Trophoblast cell (in vitro differentiated cells and primary cell): ENCODE data around the gene FSTL1.

Experiments used
- DNase-seq, 2 donors: peaks; one replicate each; pipeline ENCODE4 v3.0.0-alpha.2; 2016
- H2AFZ ChIP-seq: 2 replicates; pipeline ENCODE4 v1.6.1; 2013; ENCODE audit warnings: low read length, moderate library complexity, mild to moderate bottlenecking; ENCODE audit not compliant: insufficient read depth, poor library complexity
- H2AK5ac ChIP-seq: 2 replicates; pipeline ENCODE4 v1.6.1; 2013; ENCODE audit warnings: mild to moderate bottlenecking, low read length
- H2BK120ac ChIP-seq: 2 replicates; pipeline ENCODE4 v1.6.1; 2013; ENCODE audit warnings: low read length, mild to moderate bottlenecking, moderate library complexity; ENCODE audit not compliant: insufficient read depth, poor library complexity
- H2BK12ac ChIP-seq: 2 replicates; pipeline ENCODE4 v1.6.1; 2013; ENCODE audit warnings: mild to moderate bottlenecking, low read length, moderate library complexity
- H2BK5ac ChIP-seq: 2 replicates; pipeline ENCODE4 v1.6.1; 2013; ENCODE audit warnings: low read length, low read depth, moderate library complexity, mild to moderate bottlenecking; ENCODE audit not compliant: poor library complexity
- H3K14ac ChIP-seq: 2 replicates; pipeline ENCODE4 v1.6.1; 2013; ENCODE audit warnings: mild to moderate bottlenecking, low read length
- H3K18ac ChIP-seq: 2 replicates; pipeline ENCODE4 v1.6.1; 2013; ENCODE audit warnings: mild to moderate bottlenecking, low read length
- H3K23ac ChIP-seq: 2 replicates; pipeline ENCODE4 v1.6.1; 2013; ENCODE audit warnings: low read length
- H3K27ac ChIP-seq: 2 replicates; pipeline ENCODE4 v1.5.1; 2013; ENCODE audit warnings: low read depth, mild to moderate bottlenecking, inconsistent platforms, low read length, moderate library complexity
- H3K27me3 ChIP-seq: 2 replicates; pipeline ENCODE4 v1.6.1; 2013; ENCODE audit warnings: inconsistent platforms, mild to moderate bottlenecking, low read length, moderate library complexity; ENCODE audit not compliant: insufficient read depth
- H3K36me3 ChIP-seq, 2 experiments: 1 replicate in 1 of 2; 2 replicates in 1 of 2; pipeline ENCODE4 v1.6.1; 2013; ENCODE audit warnings: low read length in 2 of 2, mild to moderate bottlenecking in 2 of 2, moderate library complexity in 1 of 2; ENCODE audit not compliant: insufficient read depth in 2 of 2, control insufficient read depth in 1 of 2
- H3K4ac ChIP-seq: 2 replicates; pipeline ENCODE4 v1.6.1; 2013; ENCODE audit warnings: low read depth, mild to moderate bottlenecking, low read length, moderate library complexity
- H3K4me1 ChIP-seq, 2 experiments: 1 replicate in 1 of 2; 2 replicates in 1 of 2; pipeline ENCODE4 v1.6.1; 2013; ENCODE audit warnings: low read length in 2 of 2, mild to moderate bottlenecking in 2 of 2, moderate library complexity in 1 of 2; ENCODE audit not compliant: insufficient read depth in 2 of 2, control insufficient read depth in 1 of 2
- H3K4me2 ChIP-seq: 2 replicates; pipeline ENCODE4 v1.6.1; 2013; ENCODE audit warnings: inconsistent platforms, mild to moderate bottlenecking, low read length, moderate library complexity
- H3K4me3 ChIP-seq: 2 replicates; pipeline ENCODE4 v1.5.1; 2013; ENCODE audit warnings: mild to moderate bottlenecking, low read depth, low read length, inconsistent platforms
- H3K79me1 ChIP-seq: one replicate; pipeline ENCODE4 v1.6.1; 2013; ENCODE audit warnings: low read length
- H3K79me2 ChIP-seq: 2 replicates; pipeline ENCODE4 v1.6.1; 2013; ENCODE audit warnings: low read length, mild to moderate bottlenecking; ENCODE audit not compliant: control insufficient read depth, insufficient read depth, poor library complexity
- H3K9ac ChIP-seq: 2 replicates; pipeline ENCODE4 v1.6.1; 2013; ENCODE audit warnings: mild to moderate bottlenecking, low read length
- H3K9me3 ChIP-seq: 2 replicates; pipeline ENCODE4 v1.6.1; 2013; ENCODE audit warnings: low read depth, mild to moderate bottlenecking, control low read depth, inconsistent platforms, low read length; ENCODE audit not compliant: insufficient read depth
- H4K12ac ChIP-seq: 2 replicates; pipeline ENCODE4 v1.6.1; 2013; ENCODE audit warnings: low read depth, mild to moderate bottlenecking, low read length, moderate library complexity
- H4K8ac ChIP-seq: 2 replicates; pipeline ENCODE4 v1.6.1; 2013; ENCODE audit warnings: low read depth, mild to moderate bottlenecking, low read length, moderate library complexity
- H4K91ac ChIP-seq: one replicate; pipeline ENCODE4 v1.6.1; 2013; ENCODE audit warnings: low read depth, mild to moderate bottlenecking, low read length, moderate library complexity
- WGBS: extraction: QIAGEN DNeasy Blood & Tissue Kit; methylation state at CpG from one replicate; pipeline ENCODE4 v1.1.7; 2013; ENCODE audit warnings: missing lambda C conversion rate; ENCODE audit not compliant: insufficient read length, insufficient coverage; ENCODE audit errors: extremely low coverage; 5-methylcytosine and 5-hydroxymethylcytosine counted together

FSTL1 gene

GRCh38 chr3:120352017-120352416 is 98.8 kb downstream of the FSTL1 start:
- no peak overlapping the region for H3K14ac ChIP-seq
- DNase-seq, result no peak
- H2BK12ac ChIP-seq, result no peak overlapping the region
- no peak overlapping the region for H4K8ac ChIP-seq
- no peak overlapping the region for H3K27ac ChIP-seq
- no peaks in the 10 kb centered on the region for H3K9me3 ChIP-seq
- peaks cover 3 to 6% of the 10 kb centered on the region in 2 experiments for H3K4me1 ChIP-seq
- H3K27me3 ChIP-seq, result no peaks in the 10 kb centered on the region
- H3K18ac ChIP-seq, result no peak overlapping the region
- H4K12ac ChIP-seq, result no peak overlapping the region
- peaks cover 7% of the 10 kb centered on the region for H3K79me2 ChIP-seq
- peaks cover 11% of the 10 kb centered on the region for H3K79me1 ChIP-seq
- no peak overlapping the region for H4K91ac ChIP-seq
- no peak overlapping the region for H2BK120ac ChIP-seq
- no peak overlapping the region for H3K4ac ChIP-seq
- no peak overlapping the region for H3K9ac ChIP-seq
- WGBS, result no CpG with 5 or more reads among the region's 4 CpGs
- H3K4me2 ChIP-seq, result no peak overlapping the region
- H3K23ac ChIP-seq, result no peak overlapping the region
- H2BK5ac ChIP-seq, result no peak overlapping the region
- H2AFZ ChIP-seq, result no peak overlapping the region
- no peak overlapping the region for H3K4me3 ChIP-seq
- no peaks in the 10 kb centered on the region for H3K36me3 ChIP-seq
- no peak overlapping the region for H2AK5ac ChIP-seq

- Histone ChIP-seq H2BK120ac (no peak overlapping the region), H3K4ac (no peak overlapping the region), H3K36me3 (no peaks in the 10 kb centered on the region), H2BK12ac (peak overlapping the region; percentile 84), H4K8ac (peak overlapping the region; percentile 43), H3K4me2 (no peak overlapping the region), H3K14ac (no peak overlapping the region), H3K4me3 (no peak overlapping the region), H3K27ac (no peak overlapping the region), H3K79me1 (peaks cover 11% of the 10 kb centered on the region), H3K27me3 (no peaks in the 10 kb centered on the region), H3K18ac (no peak overlapping the region), H3K9ac (no peak overlapping the region), H4K12ac (no peak overlapping the region), H2AK5ac (no peak overlapping the region), H2AFZ (no peak overlapping the region), H3K23ac (no peak overlapping the region), H3K79me2 (peaks cover 7% of the 10 kb centered on the region), H3K4me1 (peaks cover 3 to 6% of the 10 kb centered on the region in 2 experiments), H2BK5ac (no peak overlapping the region), H3K9me3 (no peaks in the 10 kb centered on the region), H4K91ac (peak overlapping the region; percentile 48)
- WGBS, result 100% methylated on average over 1 of the region's 8 CpGs
- peak in 1 of 2 donors; percentile 18 for DNase-seq
Measured at GRCh38 chr3:120350401-120350941, 100.3 kb downstream of the FSTL1 start.

GRCh38 chr3:120349855-120350125 is 101.0 kb downstream of the FSTL1 start:
- no peak overlapping the region for H3K14ac ChIP-seq
- H3K4me2 ChIP-seq, result peak overlapping the region; percentile 75
- no peak overlapping the region for H2BK5ac ChIP-seq
- WGBS, result no CpG with 5 or more reads among the region's 6 CpGs
- H2AK5ac ChIP-seq, result no peak overlapping the region
- DNase-seq, result no peak
- H3K79me1 ChIP-seq, result peaks cover 11% of the 10 kb centered on the region
- no peak overlapping the region for H3K9ac ChIP-seq
- H2BK12ac ChIP-seq, result no peak overlapping the region
- H3K4ac ChIP-seq, result no peak overlapping the region
- H2AFZ ChIP-seq, result peak overlapping the region; percentile 67
- no peak overlapping the region for H2BK120ac ChIP-seq
- peaks cover 7% of the 10 kb centered on the region for H3K79me2 ChIP-seq
- H3K23ac ChIP-seq, result no peak overlapping the region
- no peak overlapping the region for H4K91ac ChIP-seq
- H4K12ac ChIP-seq, result no peak overlapping the region
- peak overlapping the region; percentile 91 for H3K4me3 ChIP-seq
- peaks cover 3 to 6% of the 10 kb centered on the region in 2 experiments for H3K4me1 ChIP-seq
- H3K27me3 ChIP-seq, result no peaks in the 10 kb centered on the region
- peak overlapping the region; percentile 86 for H3K27ac ChIP-seq
- H3K36me3 ChIP-seq, result no peaks in the 10 kb centered on the region
- H3K9me3 ChIP-seq, result no peaks in the 10 kb centered on the region
- peak overlapping the region; percentile 90 for H4K8ac ChIP-seq
- no peak overlapping the region for H3K18ac ChIP-seq

GRCh38 chr3:120348991-120349854 is 101.6 kb downstream of the FSTL1 start, which contains the start of gene LRRC58:
TSS of gene LRRC58 (minus strand) at chr3:120349354. CDS start at chr3:120349243, 111 bp downstream.
- H3K4me1 ChIP-seq, result peaks cover 3 to 6% of the 10 kb centered on the region in 2 experiments
- H2BK5ac ChIP-seq, result peak within 1 kb of the TSS; percentile 49
- H3K27me3 ChIP-seq, result no peaks in the 10 kb centered on the region
- WGBS, result no CpG with 5 or more reads among the region's 95 CpGs
- peak within 1 kb of the TSS; percentile 81 for H3K14ac ChIP-seq
- peak within 1 kb of the TSS; percentile 83 for H3K9ac ChIP-seq
- peak within 1 kb of the TSS; percentile 90 for H4K8ac ChIP-seq
- H3K27ac ChIP-seq, result peak within 1 kb of the TSS; percentile 86
- peak within 1 kb of the TSS; percentile 96 for H3K18ac ChIP-seq
- peak within 1 kb of the TSS; percentile 67 for H2AFZ ChIP-seq
- peaks cover 7% of the 10 kb centered on the region for H3K79me2 ChIP-seq
- H3K23ac ChIP-seq, result no peak within 1 kb of the TSS
- no peak within 1 kb of the TSS for H2AK5ac ChIP-seq
- H3K79me1 ChIP-seq, result peaks cover 11% of the 10 kb centered on the region
- no peaks in the 10 kb centered on the region for H3K9me3 ChIP-seq
- H4K91ac ChIP-seq, result peak within 1 kb of the TSS; percentile 79
- H2BK120ac ChIP-seq, result peak within 1 kb of the TSS; percentile 74
- H3K4ac ChIP-seq, result peak within 1 kb of the TSS; percentile 68
- DNase-seq, result peak; percentile 75 to 88
- H3K4me2 ChIP-seq, result peak within 1 kb of the TSS; percentile 75
- peak within 1 kb of the TSS; percentile 29 for H2BK12ac ChIP-seq
- no peaks in the 10 kb centered on the region for H3K36me3 ChIP-seq
- peak within 1 kb of the TSS; percentile 68 for H4K12ac ChIP-seq
- H3K4me3 ChIP-seq, result peak within 1 kb of the TSS; percentile 91
